Right ventricle myocardium superior (tissue), 1 donor: ENCODE measurements around the gene EPHX1. TPM values are rescaled to one million over a fixed set of nuclear protein-coding genes. Genes with fewer than 3 reads are reported as not detected.
"Not testable (repeated sequence)": the region's sequence is repeated elsewhere in the genome, so short reads cannot be mapped to it uniquely, and the experiment has no call there.

ENCODE experiments used
- ATAC-seq: fragments of 200-7000 bp; cut with Tn5 transposase; one replicate; pipeline ENCODE4 v1.9.1; 2020; ENCODE audit warnings: mild to moderate bottlenecking; ENCODE audit not compliant: poor library complexity
- DNase-seq: peaks from one replicate; pipeline ENCODE4 v3.0.0-alpha.2; 2020
- intact Hi-C: fragments of 100-400 bp; cut with DNase I; formaldehyde crosslinking; loops from one replicate; pipeline ENCODE4 v1.11.2; 2022
- long read RNA-seq: library from polyadenylated mRNA; unstranded; transcript quantifications from one replicate; pipeline ENCODE4 v2.0.0, GENCODE V29; 2021
- total RNA-seq: library from RNA; stranded (reverse); fragmentation: NEBNext Ultra II Directional; extraction: Animal tissue kit (Norgen Biotek cat#: 25700); gene quantifications from one replicate; pipeline ENCODE4 v1.2.1, GENCODE V29; 2021
- donor health status: DM: no; HTN: yes; CAD: no; lungs with severe emphysema.

The EPHX1 gene
- 68.6 TPM for total RNA-seq
- long read RNA-seq, transcript EPHX1-201 (9 exons, 1,660 nt): major isoform, 44 of 62 reads
- long read RNA-seq, transcript EPHX1-206 (9 exons, 1,789 nt): minor isoform, 12 of 62 reads
- long read RNA-seq, partial matches to known transcripts: 3 of 62 reads
- long read RNA-seq, other reads (novel, unspliced or antisense): 3 of 62 reads

GRCh38 chr1:225809842-225810578, at the start of gene EPHX1:
TSS of gene EPHX1 (plus strand) at chr1:225810124. CDS start at chr1:225828730, 18,606 bp downstream.
- peak; percentile 95 for DNase-seq
- intact Hi-C loops: loop anchor here (2.0 kb wide), 1 partner anchor 71 kb away; no protein-coding TSS in a partner anchor
- ATAC-seq: peak; percentile 85

GRCh38 chr1:225760531-225760930, 49.4 kb upstream of the EPHX1 start:
- intact Hi-C loops: no loop called here
- no peak for DNase-seq
- ATAC-seq: no peak

- DNase-seq, ATAC-seq, intact Hi-C loops: not testable (repeated sequence)
Observed at GRCh38 chr1:225761395-225761794, 48.5 kb upstream of the EPHX1 start.

- no peak for DNase-seq
- intact Hi-C loops: no loop called here
- no peak for ATAC-seq
Observed at GRCh38 chr1:225762002-225762441, 47.9 kb upstream of the EPHX1 start.

GRCh38 chr1:225762444-225762843, 47.5 kb upstream of the EPHX1 start:
- ATAC-seq (no peak), DNase-seq (no peak)
- intact Hi-C loops: no loop called here

GRCh38 chr1:225763716-225764548, 46.0 kb upstream of the EPHX1 start:
- no peak for DNase-seq
- intact Hi-C loops: no loop called here
- peak; percentile 23 for ATAC-seq

GRCh38 chr1:225765982-225766674, 43.8 kb upstream of the EPHX1 start:
- ATAC-seq (no peak), DNase-seq (no peak)
- intact Hi-C loops: loop anchor here (5.0 kb wide), 1 partner anchor 109 kb away; no protein-coding TSS in a partner anchor

- intact Hi-C loops: loop anchor here (5.0 kb wide), 1 partner anchor 110 kb away; no protein-coding TSS in a partner anchor
- DNase-seq: peak; percentile 59
- peak; percentile 52 for ATAC-seq
Observed at GRCh38 chr1:225766967-225767633, 42.8 kb upstream of the EPHX1 start.

- intact Hi-C loops: loop anchor here (5.0 kb wide), 1 partner anchor 111 kb away; no protein-coding TSS in a partner anchor
- peak; percentile 89 for DNase-seq
Observed at GRCh38 chr1:225767634-225768540, 42.0 kb upstream of the EPHX1 start.

GRCh38 chr1:225768662-225769426, 41.1 kb upstream of the EPHX1 start:
- ATAC-seq (no peak), DNase-seq (no peak)
- intact Hi-C loops: loop anchor here (5.0 kb wide), 1 partner anchor 112 kb away; no protein-coding TSS in a partner anchor

More at GRCh38 chr1:225767634-225768540, 42.0 kb upstream of the EPHX1 start:
- peak; percentile 66 for ATAC-seq

- intact Hi-C loops: loop anchor here (5.0 to 10.0 kb wide), 5 partner anchors 112 to 292 kb away; no protein-coding TSS in a partner anchor
- DNase-seq (no peak), ATAC-seq (no peak)
Observed at GRCh38 chr1:225769687-225770086, 40.2 kb upstream of the EPHX1 start.

- intact Hi-C loops: loop anchor here (5.0 to 10.0 kb wide), 4 partner anchors 142 to 293 kb away; no protein-coding TSS in a partner anchor
- no peak for DNase-seq
- ATAC-seq: no peak
Observed at GRCh38 chr1:225770561-225771248, 39.2 kb upstream of the EPHX1 start.

GRCh38 chr1:225771661-225772322, 38.1 kb upstream of the EPHX1 start:
- DNase-seq: no peak
- no peak for ATAC-seq
- intact Hi-C loops: loop anchor here (5.0 to 10.0 kb wide), 4 partner anchors 141 to 294 kb away; no protein-coding TSS in a partner anchor

- intact Hi-C loops: loop anchor here (5.0 to 10.0 kb wide), 4 partner anchors 140 to 295 kb away; no protein-coding TSS in a partner anchor
- peak; percentile 84 for DNase-seq
- peak; percentile 89 for ATAC-seq
Observed at GRCh38 chr1:225772323-225772768, 37.6 kb upstream of the EPHX1 start.

GRCh38 chr1:225772848-225773247, 37.1 kb upstream of the EPHX1 start:
- DNase-seq (no peak), ATAC-seq (no peak)

More at GRCh38 chr1:225772848-225773247, 37.1 kb upstream of the EPHX1 start:
- intact Hi-C loops: loop anchor here (5.0 to 10.0 kb wide), 4 partner anchors 139 to 296 kb away; no protein-coding TSS in a partner anchor
